Erythroblast (primary cell): ENCODE measurements around the gene POLD3.

Experiments used
- DNase-seq, 2 experiments: peaks; one replicate each; lab custom pipeline; 2025; lab: John Stamatoyannopoulos, UW
- GATA1 ChIP-seq: IDR thresholded peaks from 2 replicates; pipeline ENCODE4 v1.6.1; 2011; ENCODE audit warnings: low read depth, mild to moderate bottlenecking, control low read depth, low read length, moderate library complexity
- POLR2A ChIP-seq: IDR thresholded peaks from 2 replicates; pipeline ENCODE4 v1.6.1; 2011; ENCODE audit warnings: mild to moderate bottlenecking, low read length

Gene POLD3

GRCh38 chr11:74691755-74692154 lies 99.4 kb downstream of the POLD3 start:
- TF ChIP-seq POLR2A (no peak), GATA1 (no peak)
- DNase-seq = no peak
